Subcutaneous adipose tissue (tissue), 4 donors: ENCODE results near the gene USE1. TPM values are rescaled to one million over a fixed set of nuclear protein-coding genes. Genes with fewer than 3 reads are reported as not detected.

Experiments used
- CTCF ChIP-seq: fragments of 450-650 bp; IDR thresholded peaks from one replicate; pipeline ENCODE4 v1.5.1; 2016; ENCODE audit warnings: low read depth, mild to moderate bottlenecking, control low read depth, antibody characterized with exemption, moderate library complexity
- total RNA-seq, 4 donors: library from RNA; depleted of rRNA; stranded (reverse); fragments of >200 nt; gene quantifications; one replicate each; pipeline ENCODE4 v1.1.0, GENCODE V29; 2016

Gene USE1
- total RNA-seq, 4 donors from 2014 or later = 20.5 to 31.3 (median 29.2) TPM

- TF ChIP-seq CTCF = no peak
These were observed 30.4 kb downstream of the USE1 start, which contains the start of gene NR2F6 for GRCh38 chr19:17245535-17245984. NR2F6 (minus strand) TSS chr19:17245919; CDS start chr19:17245220, 699 bp downstream.

GRCh38 chr19:17246681-17247425 lies 31.7 kb downstream of the USE1 start:
- no peak for TF ChIP-seq CTCF

GRCh38 chr19:17248011-17248776 lies 33.0 kb downstream of the USE1 start:
- TF ChIP-seq CTCF = no peak

- no peak for TF ChIP-seq CTCF
These were observed 34.9 kb downstream of the USE1 start for GRCh38 chr19:17249887-17250548.

GRCh38 chr19:17254636-17255035 lies 39.5 kb downstream of the USE1 start:
- TF ChIP-seq CTCF = no peak

GRCh38 chr19:17255150-17255621 lies 40.0 kb downstream of the USE1 start:
- no peak for TF ChIP-seq CTCF

- TF ChIP-seq CTCF = no peak
These were observed 41.0 kb downstream of the USE1 start for GRCh38 chr19:17256130-17256529.
